ENCODE results near the gene TNRC18.

TNRC18 gene

GRCh38 chr7:5395246-5395645 is 28.4 kb downstream of the TNRC18 start:
- no peak for TF ChIP-seq CTCF (conservative IDR thresholded peaks at IDR 0.05; ENCODE audit: control insufficient read depth, insufficient read depth, low read depth, low read length)
- no peak overlapping the region for H3K4me3 ChIP-seq (ENCODE audit: control insufficient read depth, low read depth, low read length)
- DNase-seq (ENCODE audit: low read depth) = no peak

- H3K4me3 ChIP-seq (ENCODE audit: control insufficient read depth, low read depth, low read length) = no peak overlapping the region
- DNase-seq (ENCODE audit: low read depth) = no peak
- TF ChIP-seq CTCF (conservative IDR thresholded peaks at IDR 0.05; ENCODE audit: control insufficient read depth, insufficient read depth, low read depth, low read length) = no peak
Measured at GRCh38 chr7:5394264-5395105, 29.1 kb downstream of the TNRC18 start.

GRCh38 chr7:5393748-5394147 is 29.9 kb downstream of the TNRC18 start:
- H3K4me3 ChIP-seq (ENCODE audit: control insufficient read depth, low read depth, low read length) = no peak overlapping the region
- DNase-seq (ENCODE audit: low read depth) = no peak
- no peak for TF ChIP-seq CTCF (conservative IDR thresholded peaks at IDR 0.05; ENCODE audit: control insufficient read depth, insufficient read depth, low read depth, low read length)

GRCh38 chr7:5393328-5393727 is 30.3 kb downstream of the TNRC18 start:
- no peak overlapping the region for H3K4me3 ChIP-seq (ENCODE audit: control insufficient read depth, low read depth, low read length)
- TF ChIP-seq CTCF (conservative IDR thresholded peaks at IDR 0.05; ENCODE audit: control insufficient read depth, insufficient read depth, low read depth, low read length) = no peak

GRCh38 chr7:5390918-5391317 is 32.7 kb downstream of the TNRC18 start:
- no peak overlapping the region for H3K4me3 ChIP-seq (ENCODE audit: control insufficient read depth, low read depth, low read length)
- TF ChIP-seq CTCF (conservative IDR thresholded peaks at IDR 0.05; ENCODE audit: control insufficient read depth, insufficient read depth, low read depth, low read length) = no peak
- no peak for DNase-seq (ENCODE audit: low read depth)

More at GRCh38 chr7:5393328-5393727, 30.3 kb downstream of the TNRC18 start:
- no peak for DNase-seq (ENCODE audit: low read depth)

- DNase-seq (ENCODE audit: low read depth) = no peak
- no peak overlapping the region for H3K4me3 ChIP-seq (ENCODE audit: control insufficient read depth, low read depth, low read length)
- TF ChIP-seq CTCF (conservative IDR thresholded peaks at IDR 0.05; ENCODE audit: control insufficient read depth, insufficient read depth, low read depth, low read length) = no peak
Measured at GRCh38 chr7:5388905-5389433, 34.7 kb downstream of the TNRC18 start.

Data from fibroblast of mammary gland (primary cell).